Endothelial cell of umbilical vein (primary cell): ENCODE results near the gene RRAS. TPM values are rescaled to one million over a fixed set of nuclear protein-coding genes. Genes with fewer than 3 reads are reported as not detected.

ENCODE experiments used
- BruUV-seq: library from RNA; stranded (reverse); fragments of 400-500 nt; replicated peaks from 2 replicates; lab custom pipeline; 2021; lab: Mats Ljungman, UMichigan
- CTCF ChIA-PET: fragments of 300-600, 350-600 bp; sonication (Branson Sonifier 250); formaldehyde crosslinking; loops from one replicate; lab custom pipeline; 2021; ENCODE audit warnings: antibody characterized with exemption, inconsistent platforms; lab: Charles Lee
- POLR2A ChIA-PET: fragments of 300-600, 350-600 bp; sonication (Branson Sonifier 250); formaldehyde crosslinking; loops from one replicate; lab custom pipeline; 2021; ENCODE audit warnings: antibody characterized with exemption, inconsistent platforms; lab: Charles Lee
- DNase-seq: peaks from one replicate; pipeline ENCODE4 v3.0.0-alpha.2; 2011; ENCODE audit warnings: low read depth, low spot score
- FAIRE-seq: peaks from 2 replicates; lab custom pipeline; 2011; peaks lifted over from hg19 to GRCh38; lab: Jason Lieb, UNC
- H2AFZ ChIP-seq: 2 replicates; pipeline ENCODE4 v1.6.0; 2012; ENCODE audit warnings: low read depth, low read length, control low read depth, inconsistent platforms
- H3K27ac ChIP-seq: 2 replicates; pipeline ENCODE4 v1.5.1; 2011; ENCODE audit warnings: low read depth, mild to moderate bottlenecking, control low read depth, low read length, moderate library complexity; ENCODE audit not compliant: insufficient read depth
- H3K27me3 ChIP-seq, 2 experiments: 2 replicates each; pipeline versions ENCODE4 v1.6.0 to v1.6.1; 2011; ENCODE audit warnings: low read length in 2 of 2, mixed read lengths in 1 of 2; ENCODE audit not compliant: control insufficient read depth in 2 of 2, insufficient read depth in 2 of 2
- H3K36me3 ChIP-seq, 2 experiments: 2 replicates in 1 of 2; 3 replicates in 1 of 2; pipeline ENCODE4 v1.5.1; 2011; ENCODE audit warnings: low read length in 2 of 2, mild to moderate bottlenecking in 1 of 2, moderate library complexity in 1 of 2; ENCODE audit not compliant: control insufficient read depth in 2 of 2, insufficient read depth in 2 of 2; ENCODE audit errors: extremely low read depth in 1 of 2
- H3K4me1 ChIP-seq: 3 replicates; pipeline ENCODE4 v1.5.1; 2011; ENCODE audit warnings: mild to moderate bottlenecking, low read length; ENCODE audit not compliant: control insufficient read depth, insufficient read depth; ENCODE audit errors: extremely low read depth
- H3K4me2 ChIP-seq: 2 replicates; pipeline ENCODE4 v1.6.1; 2011; ENCODE audit warnings: low read length, control low read depth, mixed read lengths; ENCODE audit not compliant: insufficient read depth
- H3K4me3 ChIP-seq, 3 experiments: fragments of 200-600 bp in 1 of 3; sonication (generic), shearing (Covaris generic) in 1 of 3; replicated peaks in 1 of 3; 2 replicates each; pipeline ENCODE4 v1.5.1; 2011 to 2016; ENCODE audit warnings: control low read depth in 3 of 3, low read length in 3 of 3, mild to moderate bottlenecking in 2 of 3, inconsistent platforms in 1 of 3, low read depth in 1 of 3, moderate library complexity in 1 of 3; ENCODE audit not compliant: insufficient read depth in 1 of 3
- H3K79me2 ChIP-seq: 2 replicates; pipeline ENCODE4 v1.6.0; 2012; ENCODE audit warnings: low read length, inconsistent platforms; ENCODE audit not compliant: control insufficient read depth, insufficient read depth
- H3K9ac ChIP-seq: replicated peaks from 2 replicates; pipeline ENCODE3; 2011; ENCODE audit warnings: low read length, control low read depth; ENCODE audit not compliant: insufficient read depth; ENCODE audit errors: extremely low read depth
- H3K9me1 ChIP-seq: replicated peaks from 3 replicates; pipeline ENCODE4 v1.6.0; 2011; ENCODE audit warnings: mild to moderate bottlenecking, low read length; ENCODE audit not compliant: control insufficient read depth, insufficient read depth; ENCODE audit errors: extremely low read depth
- H3K9me3 ChIP-seq: replicated peaks from 2 replicates; pipeline ENCODE4 v1.5.1; 2012; ENCODE audit warnings: low read length, inconsistent platforms; ENCODE audit not compliant: control insufficient read depth, insufficient read depth
- H4K20me1 ChIP-seq: replicated peaks from 2 replicates; pipeline ENCODE3; 2011; ENCODE audit warnings: mild to moderate bottlenecking, low read length; ENCODE audit not compliant: control insufficient read depth, insufficient read depth; ENCODE audit errors: extremely low read depth
- CTCF ChIP-seq, 2 donors: IDR thresholded peaks; 1 replicate in 1 of 2; 2 replicates in 1 of 2; pipeline ENCODE4 v1.5.1; 2011; ENCODE audit warnings: low read length in 2 of 2, mild to moderate bottlenecking in 2 of 2, moderate library complexity in 2 of 2, control low read depth in 1 of 2, inconsistent platforms in 1 of 2, low read depth in 1 of 2; ENCODE audit not compliant: insufficient read depth in 1 of 2; ENCODE audit errors: extremely low read depth in 1 of 2
- MAX ChIP-seq: IDR thresholded peaks from 2 replicates; pipeline ENCODE4 v1.6.1; 2011; ENCODE audit not compliant: insufficient read depth, insufficient read length
- MYC ChIP-seq: IDR thresholded peaks from one replicate; pipeline ENCODE4 v1.6.1; 2011; ENCODE audit warnings: mild to moderate bottlenecking, low read depth, low read length
- POLR2A ChIP-seq: IDR thresholded peaks from 2 replicates; pipeline ENCODE4 v1.6.1; 2012; ENCODE audit warnings: low read depth, mild to moderate bottlenecking, control low read depth, low read length
- POLR2AphosphoS5 ChIP-seq: IDR thresholded peaks from 2 replicates; pipeline ENCODE4 v1.6.1; 2012; ENCODE audit warnings: low read depth, mild to moderate bottlenecking, control low read depth, low read length, moderate library complexity; ENCODE audit not compliant: insufficient read depth
- dilution Hi-C: fragments of 300-500 bp; cut with MboI; formaldehyde crosslinking; loops from one replicate; pipeline ENCODE4 v1.15.0; 2019; ENCODE audit warnings: low sequenced_read_pairs; ENCODE audit not compliant: extremely low pct_ligation_motif_present
- intact Hi-C: fragments of 100-400 bp; cut with micrococcal nuclease; formaldehyde crosslinking; loops from one replicate; pipeline ENCODE4 v1.10.0; 2022
- polyA plus RNA-seq, 4 experiments: library from polyadenylated mRNA; depleted of rRNA in 3 of 4; stranded (reverse) in 3 of 4; unstranded in 1 of 4; fragments of >200 nt; gene quantifications; 2 replicates each; pipeline versions ENCODE4 v1.2.1 to v1.2.3, GENCODE V29; 2011 to 2012; ENCODE audit warnings: missing spikeins in 1 of 4
- total RNA-seq: library from RNA; stranded (reverse); gene quantifications from 2 replicates; pipeline ENCODE4 v1.2.3, GENCODE V29; 2021

Gene RRAS
- total and polyA plus RNA-seq, 2 donors (not counting 3 experiments of a cell fraction or from before 2014, with no cell fraction given): 89.5 to 250 TPM

DNA sequence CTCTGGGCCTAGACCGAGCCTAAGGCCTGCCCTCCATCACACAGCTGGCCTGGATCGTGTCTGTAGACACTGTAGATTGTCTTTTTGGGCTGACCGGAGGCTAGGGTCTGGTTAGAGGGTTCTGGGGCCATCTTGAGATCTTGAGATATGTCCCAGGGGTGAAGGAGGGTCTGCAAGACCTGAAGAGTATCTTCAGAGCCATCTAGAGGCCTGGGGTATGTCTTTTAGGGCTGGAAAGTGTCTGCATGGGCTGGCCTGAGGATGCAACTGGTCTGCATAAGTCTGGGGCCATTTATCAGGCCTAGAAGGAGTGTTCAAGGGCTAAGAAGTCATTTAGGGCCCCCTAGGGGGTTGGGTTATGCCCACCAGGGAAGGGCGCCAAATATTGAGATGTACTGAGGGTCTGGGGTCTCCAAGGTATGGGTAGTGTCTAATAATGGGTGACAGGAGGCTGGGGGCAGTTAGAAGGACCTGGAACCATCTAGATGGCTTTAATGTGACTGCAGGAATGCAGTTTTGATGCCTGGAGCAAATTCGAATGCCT lies 2.6 kb upstream of the RRAS start:
- no peaks in the 10 kb centered on the region for H4K20me1 ChIP-seq
- no TSS peak for BruUV-seq
- peaks cover 33% of the 10 kb centered on the region for H3K4me1 ChIP-seq
- DNase-seq (no peak), FAIRE-seq (no peak)
- no peaks in the 10 kb centered on the region for H3K9me3 ChIP-seq
- H3K9ac ChIP-seq: peak overlapping the region; percentile 99
- peak overlapping the region; percentile 85 for H3K27ac ChIP-seq
- no peaks in the 10 kb centered on the region for H3K9me1 ChIP-seq
- intact Hi-C loops (loop anchor here (5.0 kb wide), 1 partner anchor 190 kb away; the partner anchor contains the start of genes ALDH16A1 and PIH1D1), dilution Hi-C loops (no loop called here)
- ChIA-PET CTCF (interaction anchor here (0.9 to 2.4 kb wide), 4 partner anchors 22 to 72 kb away, joined by 3 to 9 read pairs (median 4); partner anchors contain the start of genes BCL2L12, IRF3 and PRMT1), POLR2A (interaction anchor here (0.6 to 1.2 kb wide), 5 partner anchors 13 to 147 kb away, joined by 3 to 5 read pairs (median 3); partner anchors contain the start of genes BCL2L12, IRF3 and PRMT1)
- peaks cover 2 to 17% of the 10 kb centered on the region in 2 experiments for H3K36me3 ChIP-seq
- peak overlapping the region; percentile 93 to 97 (median 96) for H3K4me3 ChIP-seq
- TF ChIP-seq CTCF (IDR thresholded peaks at IDR 0.05; ENCODE audit: extremely low read depth in 1 of 2, insufficient read depth in 1 of 2, low read depth in 1 of 2, low read length in 2 of 2): no peak
- TF ChIP-seq POLR2A: no peak
- no peak for TF ChIP-seq MAX
- no peak for TF ChIP-seq MYC
- no peak for TF ChIP-seq POLR2AphosphoS5
- H3K79me2 ChIP-seq: peaks cover 56% of the 10 kb centered on the region
- H2AFZ ChIP-seq: peak overlapping the region; percentile 42
- no peaks in the 10 kb centered on the region for H3K27me3 ChIP-seq
- peak overlapping the region; percentile 96 for H3K4me2 ChIP-seq
